Suprapubic skin (tissue), 4 donors: Measurements from ENCODE around the gene C2CD4B.

Experiments used
- CTCF ChIP-seq, 2 donors: fragments of 200-600 bp in 1 of 2; fragments of 450-650 bp in 1 of 2; sonication (generic) in 1 of 2; IDR thresholded peaks; one replicate each; pipeline ENCODE4 v1.5.1; 2016 to 2019; ENCODE audit warnings: antibody characterized with exemption in 2 of 2, mild to moderate bottlenecking in 1 of 2, moderate library complexity in 1 of 2
- POLR2A ChIP-seq, 2 donors: fragments of 450-650 bp; IDR thresholded peaks; one replicate each; pipeline ENCODE4 v1.6.1; 2017; ENCODE audit warnings: antibody characterized with exemption in 2 of 2, mild to moderate bottlenecking in 2 of 2, moderate library complexity in 2 of 2
- POLR2AphosphoS5 ChIP-seq, 3 donors: sonication (generic); formaldehyde crosslinking; IDR thresholded peaks; one replicate each; pipeline ENCODE4 v1.6.1; 2017; ENCODE audit warnings: antibody characterized with exemption in 3 of 3

GRCh38 chr15:62165104-62165792, at the start of gene C2CD4B:
- no peak for TF ChIP-seq POLR2A (IDR thresholded peaks at IDR 0.05)
- TF ChIP-seq CTCF (IDR thresholded peaks at IDR 0.05), result no peak
- TF ChIP-seq POLR2AphosphoS5 (IDR thresholded peaks at IDR 0.05), result peak in 1 of 3 donors; percentile 51
